ENCODE measurements around the gene ZNF740. TPM values are rescaled to one million over a fixed set of nuclear protein-coding genes. Genes with fewer than 3 reads are reported as not detected.

ZNF740 gene
- total RNA-seq, 4 donors from 2014 or later = 14.9 to 27.7 (median 17.4) TPM

- Histone ChIP-seq H3K36me3 (peaks cover 0 to 31% of the 10 kb centered on the region in 2 donors), H3K4me1 (peaks cover 5 to 60% (median 36%) of the 10 kb centered on the region in 3 donors), H3K27me3 (no peaks in the 10 kb centered on the region), H3K9me3 (no peaks in the 10 kb centered on the region), H3K4me3 (peak overlapping the region; percentile 67 to 91), H3K27ac (peak overlapping the region; percentile 88 to 98 (median 95))
- 43% methylated on average over 4 of the region's 12 CpGs; no CpG with 5 or more reads in 1 of the 2 donors for WGBS, 2 donors (ENCODE audit: low coverage in 1 of 2)
- peak; percentile 6 for ATAC-seq
- no peak for TF ChIP-seq POLR2A (IDR thresholded peaks at IDR 0.05)
- TF ChIP-seq, protein P1, sequence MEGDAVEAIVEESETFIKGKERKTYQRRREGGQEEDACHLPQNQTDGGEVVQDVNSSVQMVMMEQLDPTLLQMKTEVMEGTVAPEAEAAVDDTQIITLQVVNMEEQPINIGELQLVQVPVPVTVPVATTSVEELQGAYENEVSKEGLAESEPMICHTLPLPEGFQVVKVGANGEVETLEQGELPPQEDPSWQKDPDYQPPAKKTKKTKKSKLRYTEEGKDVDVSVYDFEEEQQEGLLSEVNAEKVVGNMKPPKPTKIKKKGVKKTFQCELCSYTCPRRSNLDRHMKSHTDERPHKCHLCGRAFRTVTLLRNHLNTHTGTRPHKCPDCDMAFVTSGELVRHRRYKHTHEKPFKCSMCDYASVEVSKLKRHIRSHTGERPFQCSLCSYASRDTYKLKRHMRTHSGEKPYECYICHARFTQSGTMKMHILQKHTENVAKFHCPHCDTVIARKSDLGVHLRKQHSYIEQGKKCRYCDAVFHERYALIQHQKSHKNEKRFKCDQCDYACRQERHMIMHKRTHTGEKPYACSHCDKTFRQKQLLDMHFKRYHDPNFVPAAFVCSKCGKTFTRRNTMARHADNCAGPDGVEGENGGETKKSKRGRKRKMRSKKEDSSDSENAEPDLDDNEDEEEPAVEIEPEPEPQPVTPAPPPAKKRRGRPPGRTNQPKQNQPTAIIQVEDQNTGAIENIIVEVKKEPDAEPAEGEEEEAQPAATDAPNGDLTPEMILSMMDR (IDR thresholded peaks at IDR 0.05) = no peak
- no peak for TF ChIP-seq POLR2AphosphoS5 (IDR thresholded peaks at IDR 0.05)
- TF ChIP-seq EP300 (IDR thresholded peaks at IDR 0.05) = no peak
These were observed 769 bp upstream of the ZNF740 start for GRCh38 chr12:53179687-53180219.

DNA sequence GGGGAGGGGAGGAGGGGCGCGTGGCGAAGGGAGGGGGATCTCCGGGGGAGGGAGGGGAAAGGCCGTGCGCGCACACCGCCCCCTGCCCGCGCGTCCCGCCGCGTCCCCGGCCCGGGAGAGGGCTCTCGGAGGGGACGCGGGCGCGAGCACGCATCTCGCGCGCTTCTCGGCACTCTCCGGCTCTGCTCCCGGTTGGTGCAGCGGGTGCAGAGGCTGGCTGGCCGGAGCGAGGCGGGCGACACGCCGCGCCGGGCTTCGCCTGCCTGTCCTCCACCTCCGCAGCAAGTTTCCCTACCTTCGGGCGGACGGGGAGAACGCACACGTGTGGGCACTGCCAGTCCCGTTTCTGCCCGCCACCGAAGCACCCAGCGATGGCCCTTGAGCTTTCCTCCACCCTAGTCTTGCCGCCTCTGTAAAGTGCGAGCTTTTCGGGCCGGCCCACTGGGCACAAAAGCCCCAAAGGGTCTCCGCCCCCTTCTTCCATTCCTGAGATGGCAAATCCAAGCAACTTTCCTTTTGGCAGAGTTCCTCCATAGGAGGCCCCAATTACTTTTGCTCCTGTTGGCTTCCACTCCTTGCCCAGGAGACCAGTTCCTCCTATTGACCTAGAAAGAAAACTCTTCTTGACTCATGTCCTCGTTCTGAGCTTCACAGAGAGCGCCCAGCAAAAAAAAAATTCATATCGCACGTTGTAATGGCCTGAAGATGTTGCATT lies 566 bp downstream of the ZNF740 start:
- Histone ChIP-seq H3K27ac (peak overlapping the region; percentile 74 to 98 (median 95)), H3K4me3 (peak overlapping the region; percentile 67 to 91), H3K4me1 (peaks cover 5 to 65% (median 36%) of the 10 kb centered on the region in 3 donors), H3K9me3 (no peaks in the 10 kb centered on the region), H3K27me3 (no peaks in the 10 kb centered on the region), H3K36me3 (peaks cover 0 to 44% of the 10 kb centered on the region in 2 donors)
- 2% methylated on average over 14 to 17 of the region's 57 CpGs for WGBS, 2 donors (ENCODE audit: low coverage in 1 of 2)
- TF ChIP-seq, protein P1 (IDR thresholded peaks at IDR 0.05) = peak in 1 of 4 experiments; percentile 27
- TF ChIP-seq POLR2AphosphoS5 (IDR thresholded peaks at IDR 0.05) (peak; percentile 2), EP300 (IDR thresholded peaks at IDR 0.05) (no peak)
- ATAC-seq = peak; percentile 72

GRCh38 chr12:53181935-53182334 lies 1.4 kb downstream of the ZNF740 start:
- ATAC-seq = no peak
- peaks cover 0 to 52% of the 10 kb centered on the region in 2 donors for H3K36me3 ChIP-seq
- H3K9me3 ChIP-seq = no peaks in the 10 kb centered on the region
- TF ChIP-seq POLR2AphosphoS5 (IDR thresholded peaks at IDR 0.05) (no peak), POLR2A (IDR thresholded peaks at IDR 0.05) (no peak), EP300 (IDR thresholded peaks at IDR 0.05) (no peak)
- TF ChIP-seq, protein P1 (IDR thresholded peaks at IDR 0.05) = no peak
- H3K4me1 ChIP-seq = peaks cover 5 to 71% (median 36%) of the 10 kb centered on the region in 3 donors
- H3K27ac ChIP-seq = peak overlapping the region in 3 of 4 donors; percentile 92 to 98 (median 98)
- H3K4me3 ChIP-seq = peak overlapping the region; percentile 67 to 91
- H3K27me3 ChIP-seq = no peaks in the 10 kb centered on the region
- 58 to 84% methylated on average over 2 of the region's 2 CpGs for WGBS, 2 donors (ENCODE audit: low coverage in 1 of 2)

GRCh38 chr12:53182903-53183302 lies 2.4 kb downstream of the ZNF740 start:
- Histone ChIP-seq H3K4me1 (peaks cover 5 to 71% (median 36%) of the 10 kb centered on the region in 3 donors), H3K27ac (peak overlapping the region in 2 of 4 donors; percentile 21 to 98), H3K4me3 (peak overlapping the region in 1 of 2 donors; percentile 91), H3K9me3 (no peaks in the 10 kb centered on the region), H3K27me3 (no peaks in the 10 kb centered on the region), H3K36me3 (peaks cover 0 to 62% of the 10 kb centered on the region in 2 donors)
- WGBS, 2 donors (ENCODE audit: low coverage in 1 of 2) = 0% methylated on average over 2 of the region's 2 CpGs; no CpG with 5 or more reads in 1 of the 2 donors
- no peak for ATAC-seq
- TF ChIP-seq EP300 (IDR thresholded peaks at IDR 0.05) (no peak), POLR2AphosphoS5 (IDR thresholded peaks at IDR 0.05) (no peak)
- TF ChIP-seq, protein P1 (IDR thresholded peaks at IDR 0.05) = no peak

Measured in gastroesophageal sphincter (tissue), 4 donors.